Neuronal stem cell (in vitro differentiated cells): ENCODE measurements around the gene NME7.

Experiments used
- DNase-seq: peaks from one replicate; pipeline ENCODE4 v3.0.0-alpha.2; 2013; ENCODE audit warnings: low spot score
- H2AFZ ChIP-seq: one replicate; pipeline ENCODE4 v1.6.1; 2013; ENCODE audit warnings: mild to moderate bottlenecking, low read length, inconsistent platforms
- H2AK5ac ChIP-seq: 2 replicates; pipeline ENCODE4 v1.6.1; 2013; ENCODE audit warnings: low read depth, mild to moderate bottlenecking, inconsistent platforms, low read length, moderate library complexity, mixed read lengths
- H2BK120ac ChIP-seq: 2 replicates; pipeline ENCODE4 v1.6.1; 2013; ENCODE audit warnings: low read depth, mild to moderate bottlenecking, inconsistent platforms, low read length, moderate library complexity, mixed read lengths
- H2BK12ac ChIP-seq: one replicate; pipeline ENCODE4 v1.6.1; 2013; ENCODE audit warnings: low read length, inconsistent platforms
- H2BK15ac ChIP-seq: 2 replicates; pipeline ENCODE4 v1.6.1; 2013; ENCODE audit warnings: mild to moderate bottlenecking, low read length, inconsistent platforms, mixed read lengths
- H2BK5ac ChIP-seq: one replicate; pipeline ENCODE4 v1.6.1; 2013; ENCODE audit warnings: inconsistent platforms, mild to moderate bottlenecking, low read length, moderate library complexity
- H3K14ac ChIP-seq: one replicate; pipeline ENCODE4 v1.6.1; 2013; ENCODE audit warnings: low read length, inconsistent platforms
- H3K18ac ChIP-seq: 2 replicates; pipeline ENCODE4 v1.6.1; 2013; ENCODE audit warnings: low read length, inconsistent platforms
- H3K23ac ChIP-seq: 2 replicates; pipeline ENCODE4 v1.6.1; 2013; ENCODE audit warnings: low read depth, mild to moderate bottlenecking, mixed read lengths, low read length, inconsistent platforms; ENCODE audit not compliant: poor library complexity
- H3K27ac ChIP-seq: replicated peaks from 3 replicates; pipeline ENCODE4 v1.5.1; 2013; ENCODE audit warnings: low read length, inconsistent platforms
- H3K27me3 ChIP-seq, 3 experiments: 2 replicates each; pipeline ENCODE4 v1.6.1; 2013; ENCODE audit warnings: low read length in 3 of 3, mild to moderate bottlenecking in 2 of 3, inconsistent platforms in 1 of 3, low read depth in 1 of 3, mixed read lengths in 1 of 3, moderate library complexity in 1 of 3; ENCODE audit not compliant: control insufficient read depth in 3 of 3, insufficient read depth in 3 of 3
- H3K36me3 ChIP-seq, 2 donors: replicated peaks in 1 of 2; 2 replicates each; pipeline ENCODE4 v1.6.1; 2013; ENCODE audit warnings: low read length in 2 of 2; ENCODE audit not compliant: control insufficient read depth in 2 of 2, insufficient read depth in 2 of 2
- H3K4ac ChIP-seq: 2 replicates; pipeline ENCODE4 v1.6.1; 2013; ENCODE audit warnings: inconsistent platforms, mild to moderate bottlenecking, low read length, moderate library complexity
- H3K4me1 ChIP-seq, 2 donors: 1 replicate in 1 of 2; 2 replicates in 1 of 2; pipeline ENCODE4 v1.6.1; 2013; ENCODE audit warnings: low read length in 2 of 2, low read depth in 1 of 2; ENCODE audit not compliant: control insufficient read depth in 2 of 2, insufficient read depth in 1 of 2
- H3K4me2 ChIP-seq: one replicate; pipeline ENCODE4 v1.6.1; 2013; ENCODE audit warnings: mild to moderate bottlenecking, low read length, inconsistent platforms; ENCODE audit not compliant: insufficient read depth, poor library complexity, severe bottlenecking
- H3K4me3 ChIP-seq, 2 donors: 2 replicates each; pipeline ENCODE4 v1.5.1; 2013; ENCODE audit warnings: low read length in 2 of 2, mild to moderate bottlenecking in 2 of 2, inconsistent platforms in 1 of 2, moderate library complexity in 1 of 2
- H3K79me1 ChIP-seq: one replicate; pipeline ENCODE4 v1.6.1; 2013; ENCODE audit warnings: low read depth, mild to moderate bottlenecking, inconsistent platforms, low read length, moderate library complexity
- H3K9ac ChIP-seq: one replicate; pipeline ENCODE4 v1.6.1; 2013; ENCODE audit warnings: mild to moderate bottlenecking, low read depth, low read length, inconsistent platforms; ENCODE audit not compliant: poor library complexity
- H3K9me3 ChIP-seq, 2 donors: replicated peaks in 1 of 2; 2 replicates each; pipeline versions ENCODE3 to v1.6.1; 2013; ENCODE audit warnings: low read length in 2 of 2, mild to moderate bottlenecking in 2 of 2, inconsistent platforms in 1 of 2, low read depth in 1 of 2, mixed read lengths in 1 of 2, moderate library complexity in 1 of 2; ENCODE audit not compliant: control insufficient read depth in 2 of 2, insufficient read depth in 1 of 2
- H4K8ac ChIP-seq: one replicate; pipeline ENCODE4 v1.6.1; 2013; ENCODE audit warnings: low read depth, mild to moderate bottlenecking, inconsistent platforms, low read length, moderate library complexity
- H4K91ac ChIP-seq: one replicate; pipeline ENCODE4 v1.6.1; 2013; ENCODE audit warnings: low read length, low read depth, mild to moderate bottlenecking, inconsistent platforms; ENCODE audit not compliant: poor library complexity
- WGBS, 2 donors: extraction: QIAGEN DNeasy Blood & Tissue Kit; methylation state at CpG; one replicate each; pipeline ENCODE4 v1.1.7; 2013; ENCODE audit warnings: missing lambda C conversion rate in 2 of 2, mixed read lengths in 1 of 2; ENCODE audit not compliant: insufficient read length in 2 of 2, insufficient replicate concordance in 1 of 2; ENCODE audit errors: extremely low coverage in 2 of 2; 5-methylcytosine and 5-hydroxymethylcytosine counted together

Gene NME7

DNA sequence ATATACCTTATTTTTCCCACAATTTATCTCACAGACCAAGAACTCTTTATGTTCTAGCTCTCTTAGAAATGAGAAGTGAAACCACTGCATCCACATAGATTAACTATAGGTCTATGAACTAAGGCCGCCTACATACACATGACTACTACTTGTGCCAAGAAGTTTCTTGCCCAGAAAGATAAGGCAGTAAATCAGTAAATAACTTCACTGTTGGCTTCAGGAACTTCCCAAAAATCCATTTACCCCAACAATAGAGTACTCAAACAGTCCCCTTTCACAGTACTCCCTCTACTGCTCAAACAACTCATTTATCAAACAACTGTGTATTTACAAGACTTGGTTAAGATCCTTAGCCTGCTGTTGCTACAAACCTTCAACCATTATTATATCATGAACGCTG is 96.5 kb downstream of the NME7 start:
- Histone ChIP-seq H3K4me2 (no peak overlapping the region), H3K18ac (no peak overlapping the region), H3K14ac (no peak overlapping the region), H3K9ac (no peak overlapping the region), H3K79me1 (no peaks in the 10 kb centered on the region), H3K36me3 (no peaks in the 10 kb centered on the region), H2AK5ac (no peak overlapping the region), H4K8ac (no peak overlapping the region), H3K4me3 (no peak overlapping the region), H2BK12ac (no peak overlapping the region), H3K4ac (no peak overlapping the region), H2AFZ (no peak overlapping the region), H2BK5ac (no peak overlapping the region), H3K27ac (no peak overlapping the region), H2BK120ac (no peak overlapping the region), H3K9me3 (no peaks in the 10 kb centered on the region), H2BK15ac (no peak overlapping the region), H4K91ac (no peak overlapping the region), H3K23ac (no peak overlapping the region), H3K4me1 (no peaks in the 10 kb centered on the region), H3K27me3 (no peaks in the 10 kb centered on the region)
- no CpG with 5 or more reads among the region's 2 CpGs for WGBS, 2 donors
- DNase-seq = no peak

DNA sequence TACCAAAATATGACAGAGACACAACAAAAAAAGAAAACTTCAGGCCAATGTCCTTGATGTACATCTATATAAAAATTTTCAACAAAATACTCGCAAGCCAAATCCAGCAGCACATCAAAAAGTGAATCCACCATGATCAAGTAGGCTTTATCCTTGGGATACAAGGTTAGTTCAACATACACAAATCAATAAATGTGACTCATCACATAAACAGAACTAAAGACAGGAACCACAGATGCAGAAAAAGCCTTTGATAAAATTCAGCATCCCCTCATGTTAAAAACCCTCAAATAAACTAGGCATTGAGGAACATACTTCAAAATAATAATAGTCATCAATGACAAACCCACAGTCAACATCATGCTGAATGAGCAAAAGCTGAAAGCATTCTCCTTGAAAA is 101.5 kb downstream of the NME7 start:
- Histone ChIP-seq H3K18ac (no peak overlapping the region), H3K14ac (no peak overlapping the region), H2AK5ac (no peak overlapping the region), H4K8ac (no peak overlapping the region), H3K23ac (no peak overlapping the region), H2BK120ac (no peak overlapping the region), H3K4me3 (no peak overlapping the region), H3K27me3 (no peaks in the 10 kb centered on the region), H3K27ac (no peak overlapping the region), H2BK12ac (no peak overlapping the region), H4K91ac (no peak overlapping the region), H2AFZ (no peak overlapping the region), H3K9ac (no peak overlapping the region), H2BK5ac (no peak overlapping the region), H3K36me3 (no peaks in the 10 kb centered on the region), H3K9me3 (peaks cover 0 to 4% of the 10 kb centered on the region in 2 donors), H3K79me1 (no peaks in the 10 kb centered on the region), H3K4ac (no peak overlapping the region), H3K4me1 (no peaks in the 10 kb centered on the region), H3K4me2 (no peak overlapping the region), H2BK15ac (no peak overlapping the region)
- WGBS, 2 donors = no CpG with 5 or more reads among the region's 1 CpG
- no peak for DNase-seq

DNA sequence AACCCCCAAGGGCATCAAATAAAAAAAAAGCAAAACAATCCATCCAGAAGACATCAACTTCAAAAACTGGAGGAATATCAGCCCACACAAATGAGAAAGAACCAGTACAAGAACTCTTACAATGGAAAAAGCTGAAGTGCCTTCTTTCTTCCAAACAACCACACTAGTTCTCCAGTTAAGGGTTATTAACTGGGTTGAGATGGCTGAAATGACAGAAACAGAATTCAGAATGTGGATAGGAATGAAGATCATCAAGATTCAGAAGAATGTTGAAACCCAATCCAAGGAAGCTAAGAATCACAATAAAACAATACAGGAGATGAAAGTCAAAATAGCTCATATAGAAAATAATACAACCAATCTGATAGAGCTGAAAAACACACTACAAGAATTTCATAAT is 104.5 kb downstream of the NME7 start:
- Histone ChIP-seq H3K4me2 (no peak overlapping the region), H2BK12ac (no peak overlapping the region), H3K79me1 (no peaks in the 10 kb centered on the region), H3K23ac (no peak overlapping the region), H3K14ac (no peak overlapping the region), H3K9ac (no peak overlapping the region), H3K18ac (no peak overlapping the region), H2BK5ac (no peak overlapping the region), H3K9me3 (peaks cover under 1 to 5% of the 10 kb centered on the region in 2 donors), H4K91ac (no peak overlapping the region), H3K4ac (no peak overlapping the region), H3K4me1 (no peaks in the 10 kb centered on the region), H4K8ac (no peak overlapping the region), H2AFZ (no peak overlapping the region), H3K36me3 (no peaks in the 10 kb centered on the region), H3K27me3 (no peaks in the 10 kb centered on the region), H3K4me3 (no peak overlapping the region), H2BK15ac (no peak overlapping the region), H2BK120ac (no peak overlapping the region), H3K27ac (no peak overlapping the region), H2AK5ac (no peak overlapping the region)
- no peak for DNase-seq

DNA sequence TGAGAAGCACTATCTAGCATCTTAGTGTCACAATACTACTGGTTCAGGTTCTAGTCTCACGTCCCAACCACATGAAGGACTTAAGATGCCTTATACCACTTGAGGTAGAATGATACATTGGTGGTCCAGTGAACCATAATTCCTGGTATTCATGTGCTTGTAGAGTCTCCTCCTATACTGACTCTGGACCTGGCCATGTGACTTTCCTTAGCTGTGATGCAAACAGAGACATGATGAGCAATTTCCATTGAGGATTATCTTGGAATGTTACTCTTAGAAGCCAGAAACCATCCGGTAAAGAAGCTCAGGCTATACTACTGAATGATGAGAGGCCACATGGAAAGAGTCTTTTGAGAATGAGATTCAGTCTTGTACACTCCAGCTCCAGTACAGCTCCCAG is 105.7 kb downstream of the NME7 start:
- Histone ChIP-seq H3K18ac (no peak overlapping the region), H3K36me3 (no peaks in the 10 kb centered on the region), H3K27ac (no peak overlapping the region), H2AFZ (no peak overlapping the region), H4K91ac (no peak overlapping the region), H2BK12ac (no peak overlapping the region), H3K9ac (no peak overlapping the region), H2BK15ac (no peak overlapping the region), H3K79me1 (no peaks in the 10 kb centered on the region), H3K9me3 (peaks cover 3 to 11% of the 10 kb centered on the region in 2 donors), H3K4ac (no peak overlapping the region), H3K23ac (no peak overlapping the region), H3K4me1 (no peaks in the 10 kb centered on the region), H4K8ac (no peak overlapping the region), H3K4me2 (no peak overlapping the region), H3K14ac (no peak overlapping the region), H3K4me3 (no peak overlapping the region), H3K27me3 (no peaks in the 10 kb centered on the region), H2AK5ac (no peak overlapping the region), H2BK120ac (no peak overlapping the region), H2BK5ac (no peak overlapping the region)
- no peak for DNase-seq
- no CpG with 5 or more reads among the region's 2 CpGs for WGBS, 2 donors
